ENCODE data around the gene SON.

The SON gene

GRCh38 chr21:33552093-33552998 is 9.5 kb downstream of the SON start:
- no peak overlapping the region for H3K4me3 ChIP-seq (ENCODE audit: low read depth, low read length)
- no peak for DNase-seq (ENCODE audit: low read depth)

GRCh38 chr21:33552999-33553598 is 10.3 kb downstream of the SON start:
- TF ChIP-seq CTCF (IDR thresholded peaks at IDR 0.05; ENCODE audit: insufficient read depth, low read depth, low read length, missing control alignments): no peak
- H3K4me3 ChIP-seq (ENCODE audit: low read depth, low read length): no peak overlapping the region
- no peak for DNase-seq (ENCODE audit: low read depth)

More at GRCh38 chr21:33552093-33552998, 9.5 kb downstream of the SON start:
- TF ChIP-seq CTCF (IDR thresholded peaks at IDR 0.05; ENCODE audit: insufficient read depth, low read depth, low read length, missing control alignments): no peak

GRCh38 chr21:33554236-33554981 is 11.6 kb downstream of the SON start:
- no peak for TF ChIP-seq CTCF (IDR thresholded peaks at IDR 0.05; ENCODE audit: insufficient read depth, low read depth, low read length, missing control alignments)

GRCh38 chr21:33554982-33555344 is 12.1 kb downstream of the SON start:
- no peak for DNase-seq (ENCODE audit: low read depth)
- H3K4me3 ChIP-seq (ENCODE audit: low read depth, low read length): no peak overlapping the region
- no peak for TF ChIP-seq CTCF (IDR thresholded peaks at IDR 0.05; ENCODE audit: insufficient read depth, low read depth, low read length, missing control alignments)

More at GRCh38 chr21:33554236-33554981, 11.6 kb downstream of the SON start:
- H3K4me3 ChIP-seq (ENCODE audit: low read depth, low read length): no peak overlapping the region
- no peak for DNase-seq (ENCODE audit: low read depth)

GRCh38 chr21:33557447-33557846 is 14.6 kb downstream of the SON start:
- DNase-seq (ENCODE audit: low read depth): no peak
- TF ChIP-seq CTCF (IDR thresholded peaks at IDR 0.05; ENCODE audit: insufficient read depth, low read depth, low read length, missing control alignments): no peak
- no peak overlapping the region for H3K4me3 ChIP-seq (ENCODE audit: low read depth, low read length)

- TF ChIP-seq CTCF (IDR thresholded peaks at IDR 0.05; ENCODE audit: insufficient read depth, low read depth, low read length, missing control alignments): no peak
- DNase-seq (ENCODE audit: low read depth): no peak
- no peak overlapping the region for H3K4me3 ChIP-seq (ENCODE audit: low read depth, low read length)
These were observed 16.1 kb downstream of the SON start for GRCh38 chr21:33558777-33559421.

Data from GM12865 (cell line).